ENCODE data around the gene DHRS7C. TPM values are rescaled to one million over a fixed set of nuclear protein-coding genes. Genes with fewer than 3 reads are reported as not detected.
A peak's percentile ranks its signal among the peaks of the same experiment; 100 is the strongest.

DHRS7C gene
- total RNA-seq, 1 donor from 2014 or later, result not detected

DNA sequence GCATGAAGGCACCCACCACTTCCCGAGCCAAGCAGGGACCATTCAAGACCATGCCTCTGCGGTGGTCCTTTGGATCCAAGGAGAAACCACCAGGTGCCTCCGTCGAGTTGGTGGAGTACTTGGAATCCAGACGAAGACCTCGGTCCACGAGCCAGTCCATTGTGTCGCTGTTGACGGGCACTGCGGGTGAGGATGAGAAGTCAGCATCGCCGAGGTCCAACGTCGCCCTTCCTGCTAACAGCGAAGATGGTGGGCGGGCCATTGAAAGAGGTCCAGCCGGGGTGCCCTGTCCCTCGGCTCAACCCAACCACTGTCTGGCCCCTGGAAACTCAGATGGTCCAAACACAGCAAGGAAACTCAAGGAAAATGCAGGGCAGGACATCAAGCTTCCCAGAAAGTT, 63.4 kb downstream of the DHRS7C start:
- no peak overlapping the region for H3K9ac ChIP-seq
- TF ChIP-seq, protein P1, sequence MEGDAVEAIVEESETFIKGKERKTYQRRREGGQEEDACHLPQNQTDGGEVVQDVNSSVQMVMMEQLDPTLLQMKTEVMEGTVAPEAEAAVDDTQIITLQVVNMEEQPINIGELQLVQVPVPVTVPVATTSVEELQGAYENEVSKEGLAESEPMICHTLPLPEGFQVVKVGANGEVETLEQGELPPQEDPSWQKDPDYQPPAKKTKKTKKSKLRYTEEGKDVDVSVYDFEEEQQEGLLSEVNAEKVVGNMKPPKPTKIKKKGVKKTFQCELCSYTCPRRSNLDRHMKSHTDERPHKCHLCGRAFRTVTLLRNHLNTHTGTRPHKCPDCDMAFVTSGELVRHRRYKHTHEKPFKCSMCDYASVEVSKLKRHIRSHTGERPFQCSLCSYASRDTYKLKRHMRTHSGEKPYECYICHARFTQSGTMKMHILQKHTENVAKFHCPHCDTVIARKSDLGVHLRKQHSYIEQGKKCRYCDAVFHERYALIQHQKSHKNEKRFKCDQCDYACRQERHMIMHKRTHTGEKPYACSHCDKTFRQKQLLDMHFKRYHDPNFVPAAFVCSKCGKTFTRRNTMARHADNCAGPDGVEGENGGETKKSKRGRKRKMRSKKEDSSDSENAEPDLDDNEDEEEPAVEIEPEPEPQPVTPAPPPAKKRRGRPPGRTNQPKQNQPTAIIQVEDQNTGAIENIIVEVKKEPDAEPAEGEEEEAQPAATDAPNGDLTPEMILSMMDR (IDR thresholded peaks at IDR 0.05), result no peak
- TF ChIP-seq EZH2phosphoT487 (IDR thresholded peaks at IDR 0.05), result no peak
- TF ChIP-seq EZH2 (IDR thresholded peaks at IDR 0.05), result no peak
- H3K27ac Mint-ChIP-seq, result no peak overlapping the region
- peaks cover 22% of the 10 kb centered on the region for H3K4me1 Mint-ChIP-seq
- H3K9me3 Mint-ChIP-seq, result peaks cover 3% of the 10 kb centered on the region
- no peak overlapping the region for H2AFZ ChIP-seq (replicated peaks)
- peaks cover 5% of the 10 kb centered on the region for H3K27me3 Mint-ChIP-seq (ENCODE audit: insufficient read depth, low read depth)
- H3K79me2 ChIP-seq (ENCODE audit: low read depth), result no peaks in the 10 kb centered on the region
- H3K36me3 ChIP-seq, result no peaks in the 10 kb centered on the region
- peaks cover 17% of the 10 kb centered on the region for H3K4me1 ChIP-seq
- no peak overlapping the region for H3K4me2 ChIP-seq
- no peaks in the 10 kb centered on the region for H3F3A ChIP-seq (ENCODE audit: low read depth)
- H3K4me3 Mint-ChIP-seq, result no peak overlapping the region
- no peaks in the 10 kb centered on the region for H3K27me3 ChIP-seq
- DNase-seq (ENCODE audit: low spot score), result no peak
- H3K9me3 ChIP-seq (ENCODE audit: low read depth), result no peaks in the 10 kb centered on the region
- H3K36me3 Mint-ChIP-seq, result no peaks in the 10 kb centered on the region
- no peak overlapping the region for H3K4me3 ChIP-seq
- H4K20me1 ChIP-seq (ENCODE audit: low read depth), result no peaks in the 10 kb centered on the region
- no peak overlapping the region for H3K27ac ChIP-seq

- Histone ChIP-seq H3K9ac (no peak overlapping the region), H3K79me2 (ENCODE audit: low read depth) (no peaks in the 10 kb centered on the region), H2AFZ (replicated peaks) (no peak overlapping the region), H3F3A (ENCODE audit: low read depth) (no peaks in the 10 kb centered on the region), H3K9me3 (ENCODE audit: low read depth) (no peaks in the 10 kb centered on the region), H3K4me1 (peaks cover 17% of the 10 kb centered on the region), H4K20me1 (ENCODE audit: low read depth) (no peaks in the 10 kb centered on the region), H3K27me3 (no peaks in the 10 kb centered on the region), H3K27ac (no peak overlapping the region), H3K36me3 (no peaks in the 10 kb centered on the region), H3K4me3 (no peak overlapping the region), H3K4me2 (peak overlapping the region; percentile 50)
- peak; percentile 5 for DNase-seq (ENCODE audit: low spot score)
- Mint-ChIP-seq H3K9me3 (no peaks in the 10 kb centered on the region), H3K27me3 (ENCODE audit: insufficient read depth, low read depth) (peaks cover 5% of the 10 kb centered on the region), H3K27ac (peak overlapping the region; percentile 75), H3K36me3 (no peaks in the 10 kb centered on the region), H3K4me1 (peaks cover 22% of the 10 kb centered on the region), H3K4me3 (no peak overlapping the region)
- TF ChIP-seq, protein P1 (IDR thresholded peaks at IDR 0.05), result no peak
- TF ChIP-seq EZH2 (IDR thresholded peaks at IDR 0.05) (no peak), EZH2phosphoT487 (IDR thresholded peaks at IDR 0.05) (no peak)
Measured at GRCh38 chr17:9726291-9726690, 65.1 kb downstream of the DHRS7C start.

GRCh38 chr17:9725575-9725974, 65.8 kb downstream of the DHRS7C start:
- peaks cover 22% of the 10 kb centered on the region for H3K4me1 Mint-ChIP-seq
- H3K27me3 Mint-ChIP-seq (ENCODE audit: insufficient read depth, low read depth), result peaks cover 5% of the 10 kb centered on the region
- Histone ChIP-seq H3K9me3 (ENCODE audit: low read depth) (no peaks in the 10 kb centered on the region), H3K27ac (no peak overlapping the region), H3K79me2 (ENCODE audit: low read depth) (no peaks in the 10 kb centered on the region), H2AFZ (replicated peaks) (peak overlapping the region; percentile 2), H3K4me2 (peak overlapping the region; percentile 50), H3K4me3 (no peak overlapping the region), H3K36me3 (no peaks in the 10 kb centered on the region), H3F3A (ENCODE audit: low read depth) (no peaks in the 10 kb centered on the region), H3K4me1 (peaks cover 17% of the 10 kb centered on the region), H4K20me1 (ENCODE audit: low read depth) (no peaks in the 10 kb centered on the region), H3K9ac (no peak overlapping the region), H3K27me3 (no peaks in the 10 kb centered on the region)
- peak overlapping the region; percentile 78 for H3K27ac Mint-ChIP-seq
- H3K4me3 Mint-ChIP-seq, result no peak overlapping the region
- DNase-seq (ENCODE audit: low spot score), result peak; percentile 77
- TF ChIP-seq EZH2 (IDR thresholded peaks at IDR 0.05), result no peak
- TF ChIP-seq, protein P1 (IDR thresholded peaks at IDR 0.05), result peak; percentile 49
- H3K9me3 Mint-ChIP-seq, result no peaks in the 10 kb centered on the region
- H3K36me3 Mint-ChIP-seq, result no peaks in the 10 kb centered on the region

Other genes starting within 250 kb of the DHRS7C start
- gene STX8, start 215.8 kb downstream of the DHRS7C start, total RNA-seq (ENCODE audit: low replicate concordance), result 63.3 and 79.7 TPM in 2 replicates
- gene CFAP52, start 214.9 kb downstream of the DHRS7C start, total RNA-seq (ENCODE audit: low replicate concordance), result not detected in 2 replicates
- 0.06 TPM in 1 of 2 replicates, not detected in the other for gene USP43, start 146.1 kb downstream of the DHRS7C start, total RNA-seq (ENCODE audit: low replicate concordance)
- gene GSG1L2, start 30.5 kb upstream of the DHRS7C start, total RNA-seq (ENCODE audit: low replicate concordance), result not detected in 2 replicates
- not detected in 2 replicates for gene GLP2R, start 34.3 kb upstream of the DHRS7C start, total RNA-seq (ENCODE audit: low replicate concordance)
- not detected in 2 replicates for gene RCVRN, start 113.7 kb upstream of the DHRS7C start, total RNA-seq (ENCODE audit: low replicate concordance)